DOHH2 (cell line): ENCODE measurements around the gene PPP2R5E.

Source experiments
- EZH2phosphoT487 ChIP-seq: fragments of 200-600 bp; sonication (generic); IDR thresholded peaks from 2 replicates; pipeline ENCODE4 v1.6.1; 2017; ENCODE audit warnings: borderline replicate concordance, mild to moderate bottlenecking, antibody characterized with exemption, low read length, moderate library complexity, mixed read lengths
- TF ChIP-seq, protein P1 (sequence below): fragments of 200-600 bp; sonication (generic); IDR thresholded peaks from one replicate; pipeline ENCODE4 v1.5.1; 2014; ENCODE audit warnings: antibody characterized with exemption, mild to moderate bottlenecking, low read depth, low read length; ENCODE audit not compliant: poor library complexity, severe bottlenecking

DNA sequence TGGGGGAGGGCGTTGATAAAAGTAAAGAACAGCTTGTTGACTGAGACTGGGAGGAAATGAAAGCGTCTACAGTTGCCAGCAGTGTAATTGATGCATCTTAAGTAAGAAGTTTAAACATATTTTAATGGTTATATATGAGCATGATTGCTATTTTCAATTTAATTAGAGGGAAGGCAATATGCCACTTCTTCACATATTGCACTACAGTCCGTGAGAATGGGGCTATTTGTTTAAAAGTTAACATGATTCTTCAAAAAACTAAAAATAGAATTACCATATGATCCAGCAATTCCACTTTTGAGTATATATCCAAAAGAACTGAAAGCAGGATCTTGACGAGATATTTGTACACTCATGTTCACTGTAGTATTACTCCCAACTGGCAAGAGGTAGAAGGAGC is 38.3 kb upstream of the PPP2R5E start:
- TF ChIP-seq, protein P1, sequence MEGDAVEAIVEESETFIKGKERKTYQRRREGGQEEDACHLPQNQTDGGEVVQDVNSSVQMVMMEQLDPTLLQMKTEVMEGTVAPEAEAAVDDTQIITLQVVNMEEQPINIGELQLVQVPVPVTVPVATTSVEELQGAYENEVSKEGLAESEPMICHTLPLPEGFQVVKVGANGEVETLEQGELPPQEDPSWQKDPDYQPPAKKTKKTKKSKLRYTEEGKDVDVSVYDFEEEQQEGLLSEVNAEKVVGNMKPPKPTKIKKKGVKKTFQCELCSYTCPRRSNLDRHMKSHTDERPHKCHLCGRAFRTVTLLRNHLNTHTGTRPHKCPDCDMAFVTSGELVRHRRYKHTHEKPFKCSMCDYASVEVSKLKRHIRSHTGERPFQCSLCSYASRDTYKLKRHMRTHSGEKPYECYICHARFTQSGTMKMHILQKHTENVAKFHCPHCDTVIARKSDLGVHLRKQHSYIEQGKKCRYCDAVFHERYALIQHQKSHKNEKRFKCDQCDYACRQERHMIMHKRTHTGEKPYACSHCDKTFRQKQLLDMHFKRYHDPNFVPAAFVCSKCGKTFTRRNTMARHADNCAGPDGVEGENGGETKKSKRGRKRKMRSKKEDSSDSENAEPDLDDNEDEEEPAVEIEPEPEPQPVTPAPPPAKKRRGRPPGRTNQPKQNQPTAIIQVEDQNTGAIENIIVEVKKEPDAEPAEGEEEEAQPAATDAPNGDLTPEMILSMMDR = no peak
- TF ChIP-seq EZH2phosphoT487 = no peak
